GM12872 (cell line): ENCODE data around the gene IGSF5.

Experiments
- CTCF ChIP-seq: IDR thresholded peaks from 3 replicates; pipeline ENCODE4 v1.5.1; 2011; ENCODE audit warnings: low read depth, mild to moderate bottlenecking, low read length, moderate library complexity; ENCODE audit not compliant: insufficient read depth

IGSF5 gene

GRCh38 chr21:39805983-39806382, 61.0 kb downstream of the IGSF5 start:
- no peak for TF ChIP-seq CTCF

- no peak for TF ChIP-seq CTCF
These were observed 62.8 kb downstream of the IGSF5 start for GRCh38 chr21:39807738-39808137.

- no peak for TF ChIP-seq CTCF
These were observed 65.0 kb downstream of the IGSF5 start for GRCh38 chr21:39809936-39810335.

- no peak for TF ChIP-seq CTCF
These were observed 68.0 kb downstream of the IGSF5 start for GRCh38 chr21:39812983-39813382.

GRCh38 chr21:39818557-39818956, 73.6 kb downstream of the IGSF5 start:
- TF ChIP-seq CTCF = no peak

GRCh38 chr21:39822042-39822441, 77.1 kb downstream of the IGSF5 start:
- no peak for TF ChIP-seq CTCF

- no peak for TF ChIP-seq CTCF
These were observed 80.3 kb downstream of the IGSF5 start for GRCh38 chr21:39825250-39825649.

GRCh38 chr21:39834543-39834942, 89.6 kb downstream of the IGSF5 start:
- TF ChIP-seq CTCF = no peak
